HCT116 (cell line): ENCODE results near the gene SNAPC2. TPM values are rescaled to one million over a fixed set of nuclear protein-coding genes. Genes with fewer than 3 reads are reported as not detected.

Source experiments
- ATAC-seq: fragments of 200-7000 bp; cut with Tn5 transposase; 2 replicates; pipeline ENCODE4 v1.9.1; 2020; ENCODE audit warnings: mild to moderate bottlenecking, moderate library complexity
- BruUV-seq: library from RNA; stranded (reverse); fragments of 400-500 nt; replicated peaks from 2 replicates; lab custom pipeline; 2021; lab: Mats Ljungman, UMichigan
- CTCF ChIA-PET: fragments of 300-600 bp; sonication (Branson Sonifier 250); formaldehyde crosslinking; loops from one replicate; lab custom pipeline; 2021; ENCODE audit warnings: antibody characterized with exemption; lab: Charles Lee
- POLR2A ChIA-PET: fragments of 300-600, 350-600 bp; sonication (Branson Sonifier 250); formaldehyde crosslinking; loops from one replicate; lab custom pipeline; 2021; ENCODE audit warnings: antibody characterized with exemption; lab: Charles Lee
- RAD21 ChIA-PET, 2 experiments: fragments of 300-600 bp; sonication (Branson Sonifier 250); formaldehyde crosslinking; loops; one replicate each; lab custom pipeline; 2023; ENCODE audit warnings: low total read pairs in 2 of 2; ENCODE audit not compliant: uncharacterized antibody in 2 of 2, unreplicated experiment in 2 of 2, low non-redundant PET in 1 of 2; lab: Charles Lee
- DNase-seq: peaks from one replicate; pipeline ENCODE4 v3.0.0-alpha.2; 2010; ENCODE audit warnings: low read depth, low spot score
- H2AFZ ChIP-seq: fragments of 200-600 bp; shearing (Covaris generic), sonication (generic); 2 replicates; pipeline ENCODE4 v1.6.1; 2017; ENCODE audit warnings: low read depth, mixed run types, mixed read lengths, antibody characterized with exemption, low read length; ENCODE audit not compliant: poor library complexity, severe bottlenecking
- H3K27ac ChIP-seq: 2 replicates; pipeline ENCODE4 v1.5.1; 2012; ENCODE audit warnings: low read depth, low read length
- H3K27me3 ChIP-seq: fragments of 200-600 bp; sonication (generic); 2 replicates; pipeline ENCODE4 v1.6.1; 2016; ENCODE audit warnings: mixed run types, low read length, mixed read lengths; ENCODE audit not compliant: insufficient read depth
- H3K36me3 ChIP-seq, 2 experiments: fragments of 200-500 bp in 1 of 2; fragments of 200-600 bp in 1 of 2; sonication (Bioruptor generic) in 1 of 2; sonication (generic) in 1 of 2; 2 replicates each; pipeline versions ENCODE4 v1.5.1 to v1.6.1; 2014 to 2016; ENCODE audit warnings: low read length in 2 of 2, inconsistent platforms in 1 of 2, mixed read lengths in 1 of 2, mixed run types in 1 of 2; ENCODE audit not compliant: insufficient read depth in 2 of 2, control insufficient read depth in 1 of 2
- H3K4me1 ChIP-seq, 2 experiments: fragments of 200-600 bp in 1 of 2; sonication (generic) in 1 of 2; 2 replicates each; pipeline versions ENCODE4 v1.5.1 to v1.6.1; 2012 to 2017; ENCODE audit warnings: low read length in 2 of 2, inconsistent platforms in 1 of 2, mild to moderate bottlenecking in 1 of 2, mixed read lengths in 1 of 2, mixed run types in 1 of 2, moderate library complexity in 1 of 2; ENCODE audit not compliant: insufficient read depth in 2 of 2, control insufficient read depth in 1 of 2
- H3K4me2 ChIP-seq: fragments of 200-600 bp; sonication (generic); 2 replicates; pipeline ENCODE4 v1.6.1; 2017; ENCODE audit warnings: mixed run types, low read length, mixed read lengths
- H3K4me3 ChIP-seq, 2 experiments: fragments of 200-600 bp in 1 of 2; sonication (generic) in 1 of 2; replicated peaks in 1 of 2; 2 replicates each; pipeline ENCODE4 v1.5.1; 2011 to 2016; ENCODE audit warnings: low read length in 2 of 2, control low read depth in 1 of 2, low read depth in 1 of 2, mild to moderate bottlenecking in 1 of 2, mixed read lengths in 1 of 2, mixed run types in 1 of 2
- H3K79me2 ChIP-seq: fragments of 200-600 bp; sonication (generic); 2 replicates; pipeline ENCODE4 v1.6.1; 2017; ENCODE audit warnings: mild to moderate bottlenecking, mixed run types, low read length, moderate library complexity, mixed read lengths; ENCODE audit not compliant: insufficient read depth
- H3K9ac ChIP-seq: fragments of 200-600 bp; sonication (generic); 2 replicates; pipeline ENCODE4 v1.6.1; 2016; ENCODE audit warnings: low read length, mixed read lengths
- H3K9me2 ChIP-seq: fragments of 200-600 bp; sonication (generic), shearing (Covaris generic); 2 replicates; pipeline ENCODE4 v1.6.1; 2017; ENCODE audit warnings: mixed run types, mild to moderate bottlenecking, moderate library complexity; ENCODE audit not compliant: insufficient read depth
- H3K9me3 ChIP-seq, 2 experiments: fragments of 200-500 bp in 1 of 2; fragments of 200-600 bp in 1 of 2; sonication (Bioruptor generic) in 1 of 2; sonication (generic) in 1 of 2; 2 replicates each; pipeline ENCODE4 v1.6.1; 2014 to 2017; ENCODE audit warnings: low read length in 2 of 2, mixed read lengths in 2 of 2, inconsistent platforms in 1 of 2, low read depth in 1 of 2, mild to moderate bottlenecking in 1 of 2, mixed run types in 1 of 2, moderate library complexity in 1 of 2; ENCODE audit not compliant: control insufficient read depth in 1 of 2, insufficient read depth in 1 of 2
- H4K20me1 ChIP-seq: fragments of 200-600 bp; sonication (generic), shearing (Covaris generic); 2 replicates; pipeline ENCODE4 v1.6.1; 2017; ENCODE audit warnings: mixed run types, mild to moderate bottlenecking, moderate library complexity; ENCODE audit not compliant: insufficient read depth
- CBX3 ChIP-seq: IDR thresholded peaks from 2 replicates; pipeline ENCODE4 v1.6.1; 2012; ENCODE audit warnings: low read depth
- CEBPB ChIP-seq: IDR thresholded peaks from 2 replicates; pipeline ENCODE4 v1.6.1; 2012; ENCODE audit warnings: low read depth
- ELF1 ChIP-seq: IDR thresholded peaks from 2 replicates; pipeline ENCODE4 v1.6.1; 2012; ENCODE audit warnings: low read depth, borderline replicate concordance
- JUND ChIP-seq: IDR thresholded peaks from 2 replicates; pipeline ENCODE4 v1.6.1; 2012
- POLR2AphosphoS5 ChIP-seq: IDR thresholded peaks from 2 replicates; pipeline ENCODE4 v1.6.1; 2011; ENCODE audit warnings: mild to moderate bottlenecking, low read depth, low read length, moderate library complexity
- SIN3A ChIP-seq: IDR thresholded peaks from 2 replicates; pipeline ENCODE4 v1.6.1; 2012; ENCODE audit warnings: low read depth
- SP1 ChIP-seq: IDR thresholded peaks from 2 replicates; pipeline ENCODE4 v1.6.1; 2012; ENCODE audit warnings: low read depth
- SRF ChIP-seq: IDR thresholded peaks from 2 replicates; pipeline ENCODE4 v1.6.1; 2012; ENCODE audit warnings: low read depth
- YY1 ChIP-seq: IDR thresholded peaks from 2 replicates; pipeline ENCODE4 v1.6.1; 2011; ENCODE audit warnings: low read length, low read depth, moderate library complexity, mild to moderate bottlenecking; ENCODE audit not compliant: insufficient replicate concordance; ENCODE audit errors: extremely low read depth
- ZBTB33 ChIP-seq: IDR thresholded peaks from 2 replicates; pipeline ENCODE4 v1.6.1; 2011; ENCODE audit warnings: mild to moderate bottlenecking, low read length, moderate library complexity; ENCODE audit not compliant: insufficient replicate concordance; ENCODE audit errors: extremely low read depth
- ZNF274 ChIP-seq: fragments of 200-500 bp; sonication (Bioruptor generic); IDR thresholded peaks from 2 replicates; pipeline ENCODE4 v1.6.1; 2014; ENCODE audit warnings: mild to moderate bottlenecking, low read depth, low read length, inconsistent platforms
- intact Hi-C: fragments of 100-400 bp; cut with micrococcal nuclease; formaldehyde crosslinking; loops from 2 replicates; pipeline ENCODE4 v1.10.0; 2022
- total RNA-seq: library from RNA; stranded (reverse); gene quantifications from one replicate; pipeline ENCODE4 v1.2.1, GENCODE V29; 2021; ENCODE audit not compliant: unreplicated experiment

SNAPC2 gene
- total RNA-seq, 1 experiment from 2014 or later: 42.9 TPM

GRCh38 chr19:7897292-7897691 lies 22.8 kb upstream of the SNAPC2 start:
- POLR2A ChIA-PET: no interaction called here
- no peaks in the 10 kb centered on the region for H3K27me3 ChIP-seq
- peaks cover 0 to 6% of the 10 kb centered on the region in 2 experiments; a peak in 2 of 4 replicates for H3K4me1 ChIP-seq

GRCh38 chr19:7898967-7899366 lies 21.2 kb upstream of the SNAPC2 start:
- intact Hi-C loops: no loop called here
- Histone ChIP-seq H3K27ac (no peak overlapping the region), H3K36me3 (peaks cover 0 to 9% of the 10 kb centered on the region in 2 experiments; a peak in 2 of 4 replicates), H3K9me3 (no peaks in the 10 kb centered on the region), H3K4me2 (no peak overlapping the region), H2AFZ (no peak overlapping the region), H3K79me2 (peaks cover 14% of the 10 kb centered on the region; the same call in 1 of the 2 replicates), H3K4me1 (peaks cover 0 to 16% of the 10 kb centered on the region in 2 experiments; a peak in 2 of 4 replicates), H3K4me3 (no peak overlapping the region), H3K9ac (no peak overlapping the region), H3K9me2 (no peaks in the 10 kb centered on the region), H3K27me3 (no peaks in the 10 kb centered on the region), H4K20me1 (no peaks in the 10 kb centered on the region)
- ChIA-PET POLR2A (interaction anchor here (1.5 kb wide), 1 partner anchor 45 kb away, joined by 3 read pairs; the partner anchor contains the start of gene TIMM44), CTCF (no interaction called here), RAD21 (no interaction called here)
- ATAC-seq: no peak
- no peak for DNase-seq
- no TSS peak for BruUV-seq
- no peak for TF ChIP-seq YY1
- no peak for TF ChIP-seq ZNF274
- TF ChIP-seq SRF: no peak
- no peak for TF ChIP-seq ELF1
- TF ChIP-seq JUND: no peak
- TF ChIP-seq CBX3: no peak
- no peak for TF ChIP-seq SIN3A
- TF ChIP-seq POLR2AphosphoS5: no peak
- no peak for TF ChIP-seq CEBPB
- no peak for TF ChIP-seq SP1

More at GRCh38 chr19:7897292-7897691, 22.8 kb upstream of the SNAPC2 start:
- Histone ChIP-seq H3K79me2 (peaks cover 12% of the 10 kb centered on the region), H3K27ac (no peak overlapping the region), H3K9ac (no peak overlapping the region), H3K4me2 (no peak overlapping the region), H3K9me2 (no peaks in the 10 kb centered on the region)
- DNase-seq (no peak), ATAC-seq (no peak)
- ChIA-PET RAD21 (no interaction called here), CTCF (no interaction called here)
- no TSS peak for BruUV-seq
- intact Hi-C loops: no loop called here
- no peak for TF ChIP-seq ZBTB33
- TF ChIP-seq CEBPB: no peak
- no peak for TF ChIP-seq SIN3A
- TF ChIP-seq, all 23 proteins: peak for 0
- Histone ChIP-seq H3K36me3 (peaks cover 0 to 9% of the 10 kb centered on the region in 2 experiments; a peak in 2 of 4 replicates), H3K9me3 (no peaks in the 10 kb centered on the region), H2AFZ (no peak overlapping the region), H4K20me1 (no peaks in the 10 kb centered on the region), H3K4me3 (no peak overlapping the region)
